OCI-LY3 (cell line): ENCODE measurements around the gene KLF14.

Source experiments
- CTCF ChIP-seq: fragments of 200-600, 300-600 bp; sonication (generic); IDR thresholded peaks from 2 replicates; pipeline ENCODE4 v1.5.1; 2014; ENCODE audit warnings: antibody characterized with exemption, low read length, low read depth
- EZH2phosphoT487 ChIP-seq: fragments of 200-600 bp; shearing (Covaris generic); IDR thresholded peaks from 2 replicates; pipeline ENCODE4 v1.6.1; 2018; ENCODE audit warnings: antibody characterized with exemption, mixed run types, low read depth

- TF ChIP-seq EZH2phosphoT487 (no peak), CTCF (no peak)
These were observed at the start of gene KLF14 for GRCh38 chr7:130733931-130734814.
